ENCODE data around the gene PRKAG1.
A peak's percentile ranks its signal among the peaks of the same experiment; 100 is the strongest.

PRKAG1 gene

DNA sequence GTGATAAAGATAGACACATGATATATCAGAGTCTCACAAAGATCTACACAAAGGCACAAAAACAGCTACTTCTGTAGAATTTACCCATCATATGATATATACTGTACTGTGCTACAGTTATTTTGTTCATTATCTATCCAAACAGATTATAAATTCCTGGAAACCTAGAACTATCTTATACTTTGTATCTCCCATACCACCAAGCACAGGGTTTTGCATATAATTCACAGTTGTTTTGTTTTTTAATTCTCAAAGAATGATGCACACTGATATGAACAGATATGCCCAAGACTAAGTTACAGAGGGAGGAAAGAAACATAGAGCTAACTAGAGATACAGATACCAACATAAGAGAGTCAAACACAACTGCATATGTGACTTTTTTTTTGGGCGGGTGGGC, 3.4 kb downstream of the PRKAG1 start:
- CTCF ChIA-PET, result interaction anchor here (1.4 kb wide), 1 partner anchor 14 kb away, joined by 3 read pairs; no protein-coding TSS in a partner anchor
- TF ChIP-seq, protein P1, sequence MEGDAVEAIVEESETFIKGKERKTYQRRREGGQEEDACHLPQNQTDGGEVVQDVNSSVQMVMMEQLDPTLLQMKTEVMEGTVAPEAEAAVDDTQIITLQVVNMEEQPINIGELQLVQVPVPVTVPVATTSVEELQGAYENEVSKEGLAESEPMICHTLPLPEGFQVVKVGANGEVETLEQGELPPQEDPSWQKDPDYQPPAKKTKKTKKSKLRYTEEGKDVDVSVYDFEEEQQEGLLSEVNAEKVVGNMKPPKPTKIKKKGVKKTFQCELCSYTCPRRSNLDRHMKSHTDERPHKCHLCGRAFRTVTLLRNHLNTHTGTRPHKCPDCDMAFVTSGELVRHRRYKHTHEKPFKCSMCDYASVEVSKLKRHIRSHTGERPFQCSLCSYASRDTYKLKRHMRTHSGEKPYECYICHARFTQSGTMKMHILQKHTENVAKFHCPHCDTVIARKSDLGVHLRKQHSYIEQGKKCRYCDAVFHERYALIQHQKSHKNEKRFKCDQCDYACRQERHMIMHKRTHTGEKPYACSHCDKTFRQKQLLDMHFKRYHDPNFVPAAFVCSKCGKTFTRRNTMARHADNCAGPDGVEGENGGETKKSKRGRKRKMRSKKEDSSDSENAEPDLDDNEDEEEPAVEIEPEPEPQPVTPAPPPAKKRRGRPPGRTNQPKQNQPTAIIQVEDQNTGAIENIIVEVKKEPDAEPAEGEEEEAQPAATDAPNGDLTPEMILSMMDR (conservative IDR thresholded peaks at IDR 0.05; ENCODE audit: low read depth), result no peak
- H3K27ac ChIP-seq, result peak overlapping the region; percentile 10; the same call in 1 of the 2 replicates
- no peak for DNase-seq (ENCODE audit: low spot score)
- POLR2A ChIA-PET (ENCODE audit: low non-redundant PET), result no interaction called here

DNA sequence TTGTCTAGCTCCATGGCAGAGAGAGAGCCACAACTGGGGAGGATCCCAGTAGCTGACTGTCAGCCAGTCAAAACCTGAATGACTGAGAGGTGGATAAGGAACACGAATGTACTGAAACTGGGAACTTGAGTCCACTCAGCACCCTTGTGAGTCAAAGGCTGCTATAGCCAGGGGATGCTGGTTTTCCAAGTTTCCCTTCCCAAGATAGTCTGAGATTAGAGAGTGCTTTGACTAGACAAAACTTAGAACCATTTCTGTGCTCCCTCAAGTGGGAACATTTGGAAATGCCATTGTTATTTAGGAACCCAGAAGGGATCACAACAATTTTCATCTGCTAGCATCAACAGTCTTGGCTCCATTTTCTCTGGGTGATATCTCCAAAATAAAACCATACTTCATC, 4.0 kb downstream of the PRKAG1 start:
- DNase-seq (ENCODE audit: low spot score), result no peak
- no peak overlapping the region for H3K27ac ChIP-seq
- ChIA-PET CTCF (interaction anchor here (0.6 to 1.4 kb wide), 3 partner anchors 14 to 252 kb away, joined by 3 to 6 read pairs (median 3); no protein-coding TSS in a partner anchor), POLR2A (ENCODE audit: low non-redundant PET) (no interaction called here)
- TF ChIP-seq, protein P1 (conservative IDR thresholded peaks at IDR 0.05; ENCODE audit: low read depth), result peak; percentile 16; the same call in 1 of the 2 replicates

DNA sequence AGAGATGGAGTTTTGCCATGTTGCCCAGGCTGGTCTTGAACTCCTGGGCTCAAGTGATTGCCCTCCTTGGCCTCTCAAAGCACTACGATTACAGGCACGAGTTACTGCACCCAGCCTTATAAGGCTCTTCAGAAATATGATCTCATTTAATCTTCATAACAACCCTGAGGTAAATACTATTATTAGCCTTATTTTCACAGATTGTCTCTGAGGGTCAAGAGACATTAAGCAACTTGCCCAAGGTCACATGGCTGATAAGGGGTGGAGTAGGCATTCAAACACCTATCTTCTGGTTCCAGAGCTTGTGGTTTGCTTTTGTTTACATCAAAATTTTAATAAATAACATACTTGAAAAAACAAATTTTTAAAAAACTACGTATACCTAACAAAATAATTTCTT, 5.1 kb downstream of the PRKAG1 start:
- TF ChIP-seq, protein P1 (conservative IDR thresholded peaks at IDR 0.05; ENCODE audit: low read depth), result no peak
- POLR2A ChIA-PET (ENCODE audit: low non-redundant PET), result no interaction called here

DNA sequence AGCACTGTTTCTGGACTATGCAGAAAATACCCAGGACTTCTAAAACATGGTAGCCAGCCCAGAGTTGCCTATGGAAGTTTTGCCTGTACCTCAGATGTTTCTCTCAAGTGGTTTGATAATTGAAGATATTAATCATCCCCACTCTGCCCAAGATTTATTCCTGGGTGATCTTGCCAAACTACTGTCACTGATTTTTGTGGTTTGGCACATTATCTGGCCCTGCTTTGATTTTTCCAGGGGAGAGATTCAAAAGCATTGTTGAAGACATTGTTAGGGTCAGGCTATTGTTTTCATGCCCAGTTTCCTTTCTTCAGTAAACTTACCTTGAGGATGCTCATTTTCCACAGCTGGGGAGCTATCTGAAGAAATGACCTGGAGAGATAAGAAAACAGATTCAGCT, 5.8 kb downstream of the PRKAG1 start:
- TF ChIP-seq, protein P1 (conservative IDR thresholded peaks at IDR 0.05; ENCODE audit: low read depth), result no peak
- H3K27ac ChIP-seq, result no peak overlapping the region
- CTCF ChIA-PET, result interaction anchor here (0.7 to 1.6 kb wide), 3 partner anchors 25 to 75 kb away, joined by 4 to 5 read pairs (median 5); partner anchors contain the start of gene WNT1
- POLR2A ChIA-PET (ENCODE audit: low non-redundant PET), result interaction anchor here (0.7 kb wide), 1 partner anchor 99 kb away, joined by 3 read pairs; no protein-coding TSS in a partner anchor
- DNase-seq (ENCODE audit: low spot score), result no peak

More for the DNA sequence above, 5.1 kb downstream of the PRKAG1 start:
- CTCF ChIA-PET, result interaction anchor here (1.5 to 1.6 kb wide), 2 partner anchors 25 to 35 kb away, joined by 4 to 5 read pairs; partner anchors contain the start of gene WNT1
- no peak for DNase-seq (ENCODE audit: low spot score)
- H3K27ac ChIP-seq, result no peak overlapping the region

DNA sequence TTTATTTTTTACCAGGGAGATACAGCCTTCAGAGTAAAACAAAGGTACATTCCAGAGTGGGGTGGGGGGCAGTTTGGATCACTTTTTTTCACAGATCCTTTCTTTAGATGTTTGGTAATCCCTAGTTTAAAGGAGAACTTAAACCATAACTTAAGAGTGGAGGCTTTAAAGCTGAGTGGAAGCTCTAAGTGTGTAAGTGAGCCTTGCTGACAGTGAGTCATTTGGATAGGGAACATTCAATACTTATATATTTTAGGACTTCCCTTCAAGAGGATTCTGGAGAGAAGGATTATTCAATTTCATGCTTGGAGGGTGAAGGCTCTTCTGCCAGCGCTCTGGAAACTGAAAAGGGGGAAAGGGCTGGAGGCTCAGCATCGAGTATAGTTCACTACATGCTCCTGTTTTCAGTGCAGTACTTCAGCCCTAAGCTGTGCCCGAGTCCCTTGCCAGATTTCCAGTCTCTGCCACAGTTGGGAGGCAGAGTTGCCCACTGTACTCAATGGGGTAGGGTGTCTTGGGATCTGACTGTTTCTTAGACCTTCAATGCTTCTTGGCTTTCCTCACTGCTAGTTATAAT, 8.4 kb downstream of the PRKAG1 start:
- ChIA-PET POLR2A (ENCODE audit: low non-redundant PET) (no interaction called here), CTCF (interaction anchor here (0.6 kb wide), 1 partner anchor 8 kb away, joined by 4 read pairs; no protein-coding TSS in a partner anchor)
- no peak for DNase-seq (ENCODE audit: low spot score)
- TF ChIP-seq, protein P1 (conservative IDR thresholded peaks at IDR 0.05; ENCODE audit: low read depth), result no peak
- no peak overlapping the region for H3K27ac ChIP-seq

DNA sequence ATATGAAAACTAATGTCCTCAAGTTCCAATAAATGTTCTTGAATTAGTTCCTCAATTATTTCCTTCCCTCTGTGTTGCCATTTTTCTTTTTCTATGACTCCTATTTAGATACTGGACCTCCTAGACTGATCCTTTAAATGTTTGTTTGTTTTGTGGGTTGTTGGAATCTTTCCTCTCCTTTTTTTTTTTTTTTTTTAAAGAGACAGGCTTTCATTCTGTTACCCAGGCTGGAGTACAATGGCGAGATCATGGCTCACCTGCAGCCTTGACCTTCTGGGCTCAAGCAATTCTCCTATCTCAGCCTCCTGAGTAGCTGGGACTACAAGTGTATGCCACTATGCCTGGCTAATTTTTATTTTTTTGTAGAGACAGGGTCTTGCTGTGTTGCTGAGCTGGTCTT, 9.6 kb downstream of the PRKAG1 start:
- H3K27ac ChIP-seq, result no peak overlapping the region
- ChIA-PET POLR2A (ENCODE audit: low non-redundant PET) (no interaction called here), CTCF (interaction anchor here (0.7 kb wide), 1 partner anchor 31 kb away, joined by 3 read pairs; no protein-coding TSS in a partner anchor)
- TF ChIP-seq, protein P1 (conservative IDR thresholded peaks at IDR 0.05; ENCODE audit: low read depth), result no peak
- no peak for DNase-seq (ENCODE audit: low spot score)
